OCI-LY3 (cell line): ENCODE data around the gene ANKRD18A.
"Not testable (repeated sequence)": the region's sequence is repeated elsewhere in the genome, so short reads cannot be mapped to it uniquely, and the experiment has no call there.

Source experiments
- H2AFZ ChIP-seq: fragments of 200-600, 300-600 bp; shearing (Covaris generic); 2 replicates; pipeline ENCODE4 v1.6.0; 2014; ENCODE audit warnings: antibody characterized with exemption, low read depth, low read length
- H3K27ac ChIP-seq: fragments of 200-600, 300-600 bp; sonication (generic); 2 replicates; pipeline ENCODE4 v1.5.1; 2014; ENCODE audit warnings: mild to moderate bottlenecking, low read length, moderate library complexity, mixed read lengths
- H3K27me3 ChIP-seq: fragments of 200-600, 300-600 bp; sonication (generic); 2 replicates; pipeline ENCODE4 v1.6.1; 2014; ENCODE audit warnings: low read depth, low read length, mixed read lengths
- H3K36me3 ChIP-seq: fragments of 200-600, 300-600 bp; sonication (generic); replicated peaks from 2 replicates; pipeline ENCODE3; 2014; ENCODE audit warnings: low read depth, low read length, mixed read lengths
- H3K4me1 ChIP-seq: fragments of 300-600, 200-600 bp; sonication (generic); 2 replicates; pipeline ENCODE4 v1.6.1; 2014; ENCODE audit warnings: low read length, mixed read lengths
- H3K4me2 ChIP-seq: fragments of 200-600, 300-600 bp; sonication (generic); 2 replicates; pipeline ENCODE4 v1.6.1; 2014; ENCODE audit warnings: low read length, mixed read lengths
- H3K4me3 ChIP-seq: fragments of 300-600, 200-600 bp; sonication (generic); 2 replicates; pipeline ENCODE4 v1.5.1; 2014; ENCODE audit warnings: antibody characterized with exemption, mild to moderate bottlenecking, low read length, moderate library complexity
- H3K79me2 ChIP-seq: fragments of 300-600, 200-600 bp; shearing (Covaris generic); 2 replicates; pipeline ENCODE4 v1.6.1; 2014; ENCODE audit warnings: mild to moderate bottlenecking, low read length, mixed read lengths
- H3K9ac ChIP-seq: fragments of 300-600, 200-600 bp; shearing (Covaris generic); 2 replicates; pipeline ENCODE4 v1.6.0; 2014; ENCODE audit warnings: mild to moderate bottlenecking, low read length, moderate library complexity
- H3K9me3 ChIP-seq: fragments of 200-600, 300-600 bp; shearing (Covaris generic); 2 replicates; pipeline ENCODE4 v1.6.1; 2014; ENCODE audit warnings: low read length, mixed read lengths; ENCODE audit not compliant: insufficient read depth
- H4K20me1 ChIP-seq: fragments of 200-600, 300-600 bp; sonication (generic); 2 replicates; pipeline ENCODE4 v1.6.1; 2016; ENCODE audit warnings: low read length, mixed read lengths; ENCODE audit not compliant: insufficient read depth

The ANKRD18A gene

DNA sequence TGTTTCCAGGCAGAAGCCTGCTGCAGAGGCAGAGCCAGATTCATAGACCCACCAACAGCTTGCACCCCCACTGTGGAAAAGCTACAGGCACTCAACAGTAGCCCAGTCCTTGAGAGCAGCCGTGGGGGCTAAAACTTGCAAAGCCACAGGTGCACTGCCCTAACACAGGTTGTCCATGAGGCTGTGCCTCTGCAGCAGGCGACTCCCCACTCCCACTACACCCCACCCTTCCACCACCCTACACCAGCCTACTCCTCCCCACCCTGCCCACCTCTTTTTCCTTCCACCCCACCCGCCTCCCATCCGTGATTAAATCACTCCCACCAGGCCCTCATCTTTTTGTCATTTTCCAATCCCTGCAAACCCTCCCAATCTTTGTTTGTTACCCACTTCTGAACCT lies 55.2 kb downstream of the ANKRD18A start:
- not testable (repeated sequence) for H3K9me3 ChIP-seq, H4K20me1 ChIP-seq, H3K27ac ChIP-seq, H3K9ac ChIP-seq, H3K79me2 ChIP-seq, H3K4me2 ChIP-seq, H3K4me3 ChIP-seq, H3K4me1 ChIP-seq, H2AFZ ChIP-seq, H3K27me3 ChIP-seq, H3K36me3 ChIP-seq

DNA sequence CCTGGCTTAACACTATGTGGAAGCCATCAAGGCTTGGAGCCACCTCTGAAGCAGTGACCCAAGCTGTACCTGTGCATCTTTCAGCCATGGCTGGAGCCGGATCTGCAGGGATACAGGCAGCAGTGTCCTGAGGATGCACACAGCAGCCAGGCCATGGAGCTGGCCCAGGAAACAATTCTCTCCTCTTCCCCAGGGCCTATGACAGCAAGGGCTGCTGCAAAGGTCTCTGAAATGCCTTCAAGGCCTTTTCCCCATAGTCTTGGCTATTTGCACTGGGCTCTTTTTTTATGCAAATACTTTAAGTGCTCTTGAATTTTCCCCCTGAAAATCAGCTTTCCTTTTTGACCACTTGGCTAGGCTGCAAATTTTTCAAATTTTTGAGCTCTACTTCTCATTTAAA lies 56.5 kb downstream of the ANKRD18A start:
- not testable (repeated sequence) for H3K27ac ChIP-seq, H3K4me1 ChIP-seq, H3K79me2 ChIP-seq, H4K20me1 ChIP-seq, H3K27me3 ChIP-seq, H3K9me3 ChIP-seq, H3K36me3 ChIP-seq, H3K4me3 ChIP-seq, H3K9ac ChIP-seq, H3K4me2 ChIP-seq, H2AFZ ChIP-seq

DNA sequence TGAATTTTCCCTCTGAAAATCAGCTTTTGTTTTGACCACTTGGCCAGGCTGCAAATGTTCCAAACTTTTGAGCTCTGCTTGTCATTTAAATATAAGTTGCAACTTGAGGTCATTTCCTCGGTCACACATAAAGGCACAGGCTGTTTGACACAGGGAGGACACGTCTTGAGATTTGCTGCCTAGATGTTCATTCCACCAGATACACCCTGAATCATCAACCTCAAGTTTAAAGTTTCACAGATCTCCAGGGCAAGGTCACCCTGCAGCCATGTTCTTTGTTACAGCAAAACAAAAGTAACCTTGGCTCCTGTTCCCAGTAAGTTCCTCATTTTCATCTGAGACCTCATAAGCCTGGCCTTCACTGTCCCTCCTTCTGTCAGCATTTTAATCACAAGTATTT lies 59.3 kb downstream of the ANKRD18A start:
- not testable (repeated sequence) for H3K79me2 ChIP-seq, H3K9me3 ChIP-seq, H3K27me3 ChIP-seq, H3K4me1 ChIP-seq, H3K36me3 ChIP-seq, H3K27ac ChIP-seq, H3K9ac ChIP-seq, H3K4me3 ChIP-seq, H2AFZ ChIP-seq, H4K20me1 ChIP-seq, H3K4me2 ChIP-seq

DNA sequence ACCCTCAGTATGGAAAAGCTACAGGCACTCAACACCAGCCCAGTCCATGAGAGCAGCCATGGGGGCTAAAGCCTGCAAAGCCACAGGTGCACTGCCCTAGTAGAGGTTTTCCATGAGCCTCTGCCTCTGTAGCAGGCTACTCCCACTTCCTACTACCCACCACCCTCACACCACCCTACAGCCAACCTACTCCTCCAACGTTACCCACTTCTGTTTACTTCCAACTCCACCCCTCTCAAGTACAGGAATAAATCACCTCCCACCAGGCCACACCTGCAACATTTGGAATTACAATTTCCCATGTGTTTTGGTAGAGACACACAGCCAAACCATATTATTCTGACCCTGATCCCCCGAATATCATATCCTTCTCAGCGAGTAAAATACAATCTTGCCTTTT lies 61.2 kb downstream of the ANKRD18A start:
- H4K20me1 ChIP-seq, H3K4me1 ChIP-seq, H3K9me3 ChIP-seq, H2AFZ ChIP-seq, H3K27me3 ChIP-seq, H3K4me3 ChIP-seq, H3K79me2 ChIP-seq, H3K27ac ChIP-seq, H3K9ac ChIP-seq, H3K36me3 ChIP-seq, H3K4me2 ChIP-seq: not testable (repeated sequence)

DNA sequence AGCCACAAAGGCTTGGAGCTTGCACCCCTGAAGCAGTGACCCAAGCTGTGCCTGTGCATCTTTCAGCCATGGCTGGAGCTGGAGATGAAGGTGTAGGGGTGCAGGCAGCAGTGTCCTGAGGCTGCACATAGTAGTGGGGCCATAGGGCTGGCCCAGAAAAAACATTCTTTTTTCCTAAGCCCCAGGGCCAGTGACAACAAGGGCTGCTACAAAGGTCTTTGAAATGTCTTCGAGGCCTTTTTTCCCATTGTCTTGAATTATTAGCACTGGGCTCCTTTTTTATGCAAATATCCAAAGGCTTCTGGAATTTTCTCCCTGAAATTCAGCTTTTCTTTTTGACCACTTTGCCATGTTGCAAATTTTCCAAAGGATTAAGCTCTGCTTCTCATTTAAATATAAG lies 62.6 kb downstream of the ANKRD18A start:
- not testable (repeated sequence) for H2AFZ ChIP-seq, H3K27me3 ChIP-seq, H3K4me2 ChIP-seq, H3K79me2 ChIP-seq, H3K27ac ChIP-seq, H3K9me3 ChIP-seq, H3K4me3 ChIP-seq, H3K4me1 ChIP-seq, H4K20me1 ChIP-seq, H3K9ac ChIP-seq, H3K36me3 ChIP-seq

DNA sequence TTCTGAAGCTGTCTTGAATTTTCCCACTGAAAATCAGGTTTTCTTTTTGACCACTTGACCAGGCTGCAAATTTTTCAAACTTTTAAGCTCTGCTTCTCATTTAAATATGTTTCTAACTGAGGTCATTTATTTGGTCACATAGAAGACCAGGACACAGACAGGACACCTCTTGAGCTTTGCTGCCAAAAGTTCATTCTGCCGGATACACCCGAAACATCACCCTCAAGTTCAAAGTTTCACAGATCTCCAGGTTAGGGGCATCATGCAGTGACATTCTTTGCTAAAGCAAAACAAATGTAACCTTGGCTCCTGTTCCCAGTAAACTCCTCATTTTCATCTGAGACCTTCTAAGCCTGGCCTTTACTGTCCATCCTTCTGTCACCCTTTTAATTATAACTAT lies 65.4 kb downstream of the ANKRD18A start:
- not testable (repeated sequence) for H3K9me3 ChIP-seq, H3K36me3 ChIP-seq, H3K4me1 ChIP-seq, H3K27me3 ChIP-seq, H3K4me3 ChIP-seq, H3K79me2 ChIP-seq, H3K27ac ChIP-seq, H2AFZ ChIP-seq, H4K20me1 ChIP-seq, H3K9ac ChIP-seq, H3K4me2 ChIP-seq

DNA sequence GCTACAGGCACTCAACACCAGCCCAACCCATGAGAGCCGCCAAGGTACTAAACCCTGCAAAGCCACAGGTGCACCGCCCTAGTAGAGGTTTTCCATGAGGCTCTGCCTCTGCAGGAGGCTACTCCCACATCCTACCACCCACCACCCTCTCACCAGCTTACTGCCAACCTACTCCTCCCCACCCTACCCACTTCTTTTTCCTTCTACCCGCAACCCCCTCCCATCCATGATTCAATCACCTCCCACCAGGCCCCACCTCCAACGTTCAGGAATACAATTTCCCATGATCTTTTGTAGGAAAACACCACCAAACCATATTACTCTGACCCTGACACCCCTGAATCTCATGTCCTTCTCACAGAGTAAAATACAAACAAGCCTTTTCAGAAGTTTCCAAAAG lies 67.4 kb downstream of the ANKRD18A start:
- H3K27ac ChIP-seq, H3K4me1 ChIP-seq, H3K27me3 ChIP-seq, H4K20me1 ChIP-seq, H3K79me2 ChIP-seq, H3K9me3 ChIP-seq, H3K9ac ChIP-seq, H3K4me3 ChIP-seq, H2AFZ ChIP-seq, H3K4me2 ChIP-seq, H3K36me3 ChIP-seq: not testable (repeated sequence)

DNA sequence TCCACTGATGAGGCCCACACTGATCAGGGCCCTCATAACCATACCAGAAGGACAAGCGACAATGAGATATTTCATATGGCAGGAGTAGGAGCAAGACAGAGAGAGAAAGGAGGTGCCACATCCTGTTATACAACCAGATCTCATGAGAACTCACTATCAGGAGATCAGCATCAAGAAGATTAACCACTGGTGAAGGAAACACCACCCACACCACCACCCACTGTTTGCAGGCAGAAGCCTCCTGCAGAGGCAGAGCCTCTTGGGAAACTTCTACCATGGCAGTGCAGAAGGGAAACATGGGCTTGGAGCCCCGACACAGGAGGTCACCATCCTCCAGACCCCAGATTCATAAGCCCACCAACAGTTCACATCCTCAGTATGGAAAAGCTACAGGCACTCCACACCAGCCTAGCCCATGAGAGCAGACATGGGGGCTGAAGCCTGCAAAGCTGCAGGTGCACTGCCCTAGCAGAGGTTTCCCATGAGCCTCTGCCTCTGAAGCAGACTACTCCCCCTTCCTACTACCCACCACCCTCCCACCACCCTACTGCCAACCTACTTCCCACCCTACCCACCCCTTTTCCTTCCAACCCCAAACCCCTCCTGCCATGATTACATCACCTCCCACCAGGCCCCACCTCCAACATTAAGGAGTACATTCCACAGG lies 73.8 kb downstream of the ANKRD18A start:
- H3K9ac ChIP-seq, result not testable (repeated sequence)

DNA sequence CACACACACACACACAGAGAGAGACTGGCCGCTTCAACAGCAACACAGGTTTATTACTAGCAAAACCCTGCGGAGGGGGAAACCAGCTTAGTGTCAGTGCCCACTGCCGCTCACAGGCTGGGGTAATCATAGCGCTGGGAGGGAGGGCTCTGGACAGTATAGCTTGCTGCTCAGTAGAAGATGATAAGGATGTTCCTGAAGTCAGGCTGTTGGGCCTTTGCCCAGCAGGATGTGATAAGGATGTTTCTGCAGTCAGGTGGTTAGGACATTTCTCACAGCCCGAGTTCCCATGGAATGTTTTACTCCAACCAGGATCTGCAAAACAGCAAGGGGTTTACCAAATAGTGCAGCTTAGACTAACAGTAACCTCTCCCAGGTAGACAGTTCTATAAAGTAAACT lies 79.9 kb downstream of the ANKRD18A start:
- not testable (repeated sequence) for H4K20me1 ChIP-seq

More for the DNA sequence above, 73.8 kb downstream of the ANKRD18A start:
- not testable (repeated sequence) for H3K9me3 ChIP-seq, H3K27me3 ChIP-seq, H3K4me3 ChIP-seq, H3K36me3 ChIP-seq, H2AFZ ChIP-seq, H3K4me2 ChIP-seq, H4K20me1 ChIP-seq, H3K4me1 ChIP-seq, H3K27ac ChIP-seq, H3K79me2 ChIP-seq

More for the DNA sequence above, 79.9 kb downstream of the ANKRD18A start:
- not testable (repeated sequence) for H3K4me3 ChIP-seq, H3K27ac ChIP-seq, H3K9me3 ChIP-seq, H3K9ac ChIP-seq, H3K36me3 ChIP-seq, H3K4me2 ChIP-seq, H3K79me2 ChIP-seq, H3K4me1 ChIP-seq, H2AFZ ChIP-seq, H3K27me3 ChIP-seq
